Smooth muscle cell (in vitro differentiated cells): ENCODE results near the gene TENM4. TPM values are rescaled to one million over a fixed set of nuclear protein-coding genes. Genes with fewer than 3 reads are reported as not detected.
"Not testable (repeated sequence)": the region's sequence is repeated elsewhere in the genome, so short reads cannot be mapped to it uniquely, and the experiment has no call there.

Source experiments
- DNase-seq: peaks from one replicate; lab custom pipeline; 2025; ENCODE audit not compliant: unreplicated experiment; lab: John Stamatoyannopoulos, UW
- H2AFZ ChIP-seq: fragments of 200-600 bp; sonication (generic); 2 replicates; pipeline ENCODE4 v1.6.0; 2016; ENCODE audit warnings: antibody characterized with exemption, low read depth, mild to moderate bottlenecking
- H3F3A ChIP-seq: fragments of 200-600 bp; sonication (generic); 2 replicates; pipeline ENCODE4 v1.6.0; 2017; ENCODE audit warnings: antibody characterized with exemption, low read depth
- H3K27ac ChIP-seq: fragments of 200-600 bp; sonication (generic); 2 replicates; pipeline ENCODE4 v1.5.1; 2016; ENCODE audit warnings: low read depth, mild to moderate bottlenecking
- H3K27me3 ChIP-seq: fragments of 200-600 bp; sonication (generic); 2 replicates; pipeline ENCODE4 v1.6.1; 2016; ENCODE audit warnings: low read depth, mild to moderate bottlenecking
- H3K36me3 ChIP-seq: fragments of 200-600 bp; sonication (generic); 2 replicates; pipeline ENCODE4 v1.5.1; 2016; ENCODE audit warnings: low read depth
- H3K4me1 ChIP-seq: fragments of 200-600 bp; sonication (generic); 2 replicates; pipeline ENCODE4 v1.5.1; 2016; ENCODE audit warnings: low read depth
- H3K4me2 ChIP-seq: fragments of 200-600 bp; sonication (generic); 2 replicates; pipeline ENCODE4 v1.6.0; 2016; ENCODE audit warnings: mild to moderate bottlenecking
- H3K4me3 ChIP-seq: fragments of 200-600 bp; sonication (generic); 2 replicates; pipeline ENCODE4 v1.5.1; 2016; ENCODE audit warnings: mild to moderate bottlenecking
- H3K79me2 ChIP-seq: fragments of 200-600 bp; sonication (generic); 2 replicates; pipeline ENCODE4 v1.6.0; 2016; ENCODE audit warnings: low read depth, mild to moderate bottlenecking
- H3K9ac ChIP-seq: fragments of 200-600 bp; sonication (generic); 2 replicates; pipeline ENCODE4 v1.6.0; 2016; ENCODE audit warnings: low read depth
- H3K9me3 ChIP-seq: fragments of 200-600 bp; sonication (generic); replicated peaks from 2 replicates; pipeline ENCODE4 v1.5.1; 2016; ENCODE audit warnings: low read depth
- H4K20me1 ChIP-seq: fragments of 200-600 bp; sonication (generic); 2 replicates; pipeline ENCODE4 v1.6.0; 2016; ENCODE audit warnings: low read depth
- whole genome bisulfite sequencing: methylation state at CpG from one replicate; pipeline ENCODE4 v1.1.7; 2016; ENCODE audit warnings: low lambda C conversion rate; 5-methylcytosine and 5-hydroxymethylcytosine counted together
- polyA plus RNA-seq: library from polyadenylated mRNA; unstranded; fragments of >200 nt; fragmentation: Nextera tagmentation; extraction: Ambion mirVana; gene quantifications from 2 replicates; pipeline ENCODE4 v1.2.1, GENCODE V29; 2016
- total RNA-seq: library from RNA; depleted of rRNA; stranded (reverse); fragments of >200 nt; gene quantifications from 2 replicates; pipeline ENCODE4 v1.2.3, GENCODE V29; 2014
- TF ChIP-seq, protein P1 (sequence below): fragments of 200-600 bp; sonication (generic); IDR thresholded peaks from 2 replicates; pipeline ENCODE4 v1.5.1; 2017; ENCODE audit warnings: borderline replicate concordance, mild to moderate bottlenecking, antibody characterized with exemption; ENCODE audit not compliant: insufficient read depth, poor library complexity, severe bottlenecking

Gene TENM4
- total and polyA plus RNA-seq, 2 experiments from 2014 or later, result 31.6 to 38.2 TPM

DNA sequence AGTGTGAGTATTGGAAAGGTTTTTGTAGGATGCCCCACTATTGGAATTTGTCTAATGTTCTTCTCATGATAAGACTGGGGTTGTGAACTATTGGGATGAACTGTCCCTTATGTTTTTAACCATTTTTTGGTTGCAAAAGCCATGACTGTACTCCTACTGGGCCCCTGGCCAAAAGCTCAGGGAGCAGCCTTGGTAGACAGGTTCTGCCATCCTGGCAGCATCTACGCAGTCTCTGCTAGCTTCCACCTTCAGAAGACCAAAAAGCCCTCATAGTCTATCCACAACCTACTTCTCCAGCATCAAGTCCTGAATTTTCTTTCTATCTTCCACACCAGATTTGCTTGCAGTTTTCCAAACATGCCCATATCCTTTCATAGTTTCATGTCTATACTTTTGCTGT, 211.8 kb downstream of the TENM4 start:
- TF ChIP-seq, protein P1, sequence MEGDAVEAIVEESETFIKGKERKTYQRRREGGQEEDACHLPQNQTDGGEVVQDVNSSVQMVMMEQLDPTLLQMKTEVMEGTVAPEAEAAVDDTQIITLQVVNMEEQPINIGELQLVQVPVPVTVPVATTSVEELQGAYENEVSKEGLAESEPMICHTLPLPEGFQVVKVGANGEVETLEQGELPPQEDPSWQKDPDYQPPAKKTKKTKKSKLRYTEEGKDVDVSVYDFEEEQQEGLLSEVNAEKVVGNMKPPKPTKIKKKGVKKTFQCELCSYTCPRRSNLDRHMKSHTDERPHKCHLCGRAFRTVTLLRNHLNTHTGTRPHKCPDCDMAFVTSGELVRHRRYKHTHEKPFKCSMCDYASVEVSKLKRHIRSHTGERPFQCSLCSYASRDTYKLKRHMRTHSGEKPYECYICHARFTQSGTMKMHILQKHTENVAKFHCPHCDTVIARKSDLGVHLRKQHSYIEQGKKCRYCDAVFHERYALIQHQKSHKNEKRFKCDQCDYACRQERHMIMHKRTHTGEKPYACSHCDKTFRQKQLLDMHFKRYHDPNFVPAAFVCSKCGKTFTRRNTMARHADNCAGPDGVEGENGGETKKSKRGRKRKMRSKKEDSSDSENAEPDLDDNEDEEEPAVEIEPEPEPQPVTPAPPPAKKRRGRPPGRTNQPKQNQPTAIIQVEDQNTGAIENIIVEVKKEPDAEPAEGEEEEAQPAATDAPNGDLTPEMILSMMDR, result no peak
- no peak overlapping the region for H2AFZ ChIP-seq
- no peak overlapping the region for H3K4me3 ChIP-seq
- H3F3A ChIP-seq, result no peaks in the 10 kb centered on the region
- H3K27me3 ChIP-seq, result no peaks in the 10 kb centered on the region
- no peak overlapping the region for H3K27ac ChIP-seq
- no peaks in the 10 kb centered on the region for H3K79me2 ChIP-seq
- no peaks in the 10 kb centered on the region for H3K4me1 ChIP-seq
- H3K9me3 ChIP-seq, result no peaks in the 10 kb centered on the region
- no peaks in the 10 kb centered on the region for H3K36me3 ChIP-seq
- H3K4me2 ChIP-seq, result no peak overlapping the region
- H3K9ac ChIP-seq, result no peak overlapping the region
- no peak for DNase-seq
- no peaks in the 10 kb centered on the region for H4K20me1 ChIP-seq
- WGBS, result 100% methylated on average over 1 of the region's 1 CpG

DNA sequence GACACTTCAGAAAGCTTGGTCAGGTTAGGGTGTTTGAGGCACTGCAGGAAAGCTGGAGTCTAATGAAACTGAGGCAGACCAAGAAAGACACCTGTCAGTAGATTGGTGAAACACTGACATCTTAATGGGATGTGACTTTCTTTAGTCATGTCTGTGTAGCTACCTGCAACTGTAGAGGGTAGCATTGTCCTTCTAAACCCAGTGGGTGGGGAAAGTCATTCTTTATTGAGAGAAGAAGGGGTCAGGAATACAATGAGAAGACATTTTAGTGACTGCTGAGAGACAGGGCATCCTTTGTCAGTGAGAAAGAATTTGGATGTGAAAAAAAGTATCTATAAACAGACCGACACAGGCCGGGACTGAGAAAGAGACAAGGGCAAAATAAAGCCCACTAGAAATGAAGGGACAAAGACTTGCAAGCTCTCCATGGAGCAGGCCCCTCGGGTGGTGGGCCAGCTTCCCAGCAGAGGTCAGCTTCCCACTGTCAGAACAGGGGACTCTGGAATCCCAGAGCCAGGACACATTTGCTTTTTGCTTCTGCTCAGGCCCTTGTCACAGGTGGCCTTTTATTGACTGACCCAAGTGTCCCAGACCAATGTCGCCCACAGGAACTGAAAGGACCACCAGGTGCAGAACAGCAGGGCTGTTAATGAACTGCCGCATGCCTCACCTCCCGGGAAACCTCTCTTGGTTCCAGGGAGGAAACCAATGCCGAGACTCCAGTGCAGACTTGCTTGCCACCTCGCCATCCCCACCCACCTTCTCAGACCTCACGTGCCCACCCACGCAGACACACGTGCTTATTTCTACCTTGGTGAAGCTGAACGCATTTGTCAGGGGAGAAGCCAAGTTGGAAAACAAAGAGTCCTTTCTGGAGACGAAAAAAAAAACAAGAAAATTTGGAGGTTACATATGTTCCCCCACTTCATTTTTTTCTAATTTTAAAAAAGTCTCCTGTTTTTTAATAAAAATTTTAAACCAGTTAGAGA, 212.8 kb downstream of the TENM4 start:
- no peaks in the 10 kb centered on the region for H3K36me3 ChIP-seq
- H4K20me1 ChIP-seq, result no peaks in the 10 kb centered on the region

DNA sequence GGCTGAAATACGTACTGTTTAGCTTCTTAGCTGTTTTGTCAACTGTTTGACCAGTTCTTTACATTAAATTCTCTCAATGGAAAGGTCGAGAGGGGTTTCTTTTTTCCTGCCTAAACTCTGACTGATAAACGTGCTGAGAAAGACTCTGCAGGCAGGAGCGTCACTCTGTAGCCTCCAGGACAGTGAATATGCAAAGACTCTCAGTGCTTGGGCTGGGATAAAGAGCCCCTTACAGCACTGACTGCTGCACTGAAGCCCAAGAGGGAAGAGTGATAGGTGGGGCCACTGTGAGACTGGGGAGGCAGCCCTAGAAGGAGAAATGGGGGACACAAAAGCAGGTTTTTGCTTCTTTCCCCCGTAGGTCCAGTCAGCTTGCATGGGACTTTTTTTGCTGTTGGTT, 213.5 kb downstream of the TENM4 start:
- H3F3A ChIP-seq, result no peaks in the 10 kb centered on the region
- TF ChIP-seq, protein P1, result no peak
- H3K4me3 ChIP-seq, result no peak overlapping the region
- H3K4me2 ChIP-seq, result no peak overlapping the region
- no peaks in the 10 kb centered on the region for H3K27me3 ChIP-seq
- peaks cover 4% of the 10 kb centered on the region for H3K9me3 ChIP-seq
- no peaks in the 10 kb centered on the region for H3K4me1 ChIP-seq
- DNase-seq, result no peak
- no peaks in the 10 kb centered on the region for H3K79me2 ChIP-seq
- no peak overlapping the region for H2AFZ ChIP-seq
- H4K20me1 ChIP-seq, result no peaks in the 10 kb centered on the region
- no peak overlapping the region for H3K9ac ChIP-seq
- no peak overlapping the region for H3K27ac ChIP-seq
- H3K36me3 ChIP-seq, result no peaks in the 10 kb centered on the region
- 66% methylated on average over 5 of the region's 5 CpGs for WGBS

More for the DNA sequence above, 212.8 kb downstream of the TENM4 start:
- Histone ChIP-seq H3K9me3 (no peaks in the 10 kb centered on the region), H3K4me2 (no peak overlapping the region), H3K27ac (no peak overlapping the region), H3K79me2 (no peaks in the 10 kb centered on the region), H3K4me3 (no peak overlapping the region), H3K27me3 (no peaks in the 10 kb centered on the region), H3K4me1 (no peaks in the 10 kb centered on the region), H2AFZ (no peak overlapping the region), H3F3A (no peaks in the 10 kb centered on the region), H3K9ac (no peak overlapping the region)
- TF ChIP-seq, protein P1, result no peak
- no peak for DNase-seq
- WGBS, result 84% methylated on average over 13 of the region's 13 CpGs

DNA sequence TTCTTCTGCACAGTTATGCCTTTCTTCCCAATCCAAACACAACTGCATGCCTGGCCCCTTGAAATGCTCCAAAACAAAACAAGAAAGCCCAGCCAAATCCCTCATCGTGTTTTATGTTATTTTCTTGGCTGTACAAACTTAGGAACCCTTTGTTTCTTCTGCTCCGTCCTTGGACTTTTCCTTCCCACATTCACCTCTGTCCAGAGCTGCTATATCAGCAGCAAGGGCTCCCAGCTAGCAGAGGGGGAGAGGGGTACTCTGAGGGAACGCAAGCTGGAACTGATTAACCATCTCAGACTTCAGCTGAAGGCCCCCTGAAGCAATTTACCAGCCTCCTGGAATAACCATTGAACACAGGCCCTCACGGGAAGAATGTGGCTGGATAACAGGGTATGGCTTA, 214.7 kb downstream of the TENM4 start:
- Histone ChIP-seq H3K9ac (no peak overlapping the region), H3K9me3 (peaks cover 4% of the 10 kb centered on the region), H3K79me2 (no peaks in the 10 kb centered on the region), H3K4me3 (no peak overlapping the region), H3K27ac (no peak overlapping the region), H2AFZ (no peak overlapping the region), H3K36me3 (no peaks in the 10 kb centered on the region), H3K27me3 (no peaks in the 10 kb centered on the region), H3F3A (no peaks in the 10 kb centered on the region), H4K20me1 (no peaks in the 10 kb centered on the region), H3K4me1 (no peaks in the 10 kb centered on the region), H3K4me2 (no peak overlapping the region)
- TF ChIP-seq, protein P1, result no peak
- 74% methylated on average over 4 of the region's 4 CpGs for WGBS
- no peak for DNase-seq

DNA sequence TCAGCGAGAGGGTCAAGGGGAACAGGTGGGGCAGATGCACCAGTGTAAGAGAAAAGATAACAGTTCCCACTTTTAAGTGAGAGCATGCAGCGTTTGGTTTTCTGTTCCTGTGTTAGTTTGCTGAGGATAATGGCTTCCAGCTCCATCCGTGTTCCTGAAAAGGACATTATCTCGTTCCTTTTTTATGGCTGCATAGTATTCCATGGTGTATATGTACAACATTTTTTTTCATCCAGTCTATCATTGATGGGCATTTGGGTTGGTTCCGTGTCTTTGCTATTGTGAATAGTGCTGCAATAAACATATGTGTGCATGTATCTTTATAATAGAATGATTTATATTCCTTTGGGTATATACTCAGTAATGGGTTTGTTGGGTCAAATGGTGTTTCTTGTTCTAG, 218.7 kb downstream of the TENM4 start:
- WGBS, result 99% methylated on average over 5 of the region's 5 CpGs
- not testable (repeated sequence) for H3K79me2 ChIP-seq, H4K20me1 ChIP-seq, DNase-seq, H2AFZ ChIP-seq, H3F3A ChIP-seq, H3K4me1 ChIP-seq, H3K27me3 ChIP-seq, H3K4me3 ChIP-seq, H3K27ac ChIP-seq, H3K9ac ChIP-seq, H3K9me3 ChIP-seq, H3K36me3 ChIP-seq, H3K4me2 ChIP-seq
